ENCODE measurements around the gene ANO10.

The ANO10 gene

DNA sequence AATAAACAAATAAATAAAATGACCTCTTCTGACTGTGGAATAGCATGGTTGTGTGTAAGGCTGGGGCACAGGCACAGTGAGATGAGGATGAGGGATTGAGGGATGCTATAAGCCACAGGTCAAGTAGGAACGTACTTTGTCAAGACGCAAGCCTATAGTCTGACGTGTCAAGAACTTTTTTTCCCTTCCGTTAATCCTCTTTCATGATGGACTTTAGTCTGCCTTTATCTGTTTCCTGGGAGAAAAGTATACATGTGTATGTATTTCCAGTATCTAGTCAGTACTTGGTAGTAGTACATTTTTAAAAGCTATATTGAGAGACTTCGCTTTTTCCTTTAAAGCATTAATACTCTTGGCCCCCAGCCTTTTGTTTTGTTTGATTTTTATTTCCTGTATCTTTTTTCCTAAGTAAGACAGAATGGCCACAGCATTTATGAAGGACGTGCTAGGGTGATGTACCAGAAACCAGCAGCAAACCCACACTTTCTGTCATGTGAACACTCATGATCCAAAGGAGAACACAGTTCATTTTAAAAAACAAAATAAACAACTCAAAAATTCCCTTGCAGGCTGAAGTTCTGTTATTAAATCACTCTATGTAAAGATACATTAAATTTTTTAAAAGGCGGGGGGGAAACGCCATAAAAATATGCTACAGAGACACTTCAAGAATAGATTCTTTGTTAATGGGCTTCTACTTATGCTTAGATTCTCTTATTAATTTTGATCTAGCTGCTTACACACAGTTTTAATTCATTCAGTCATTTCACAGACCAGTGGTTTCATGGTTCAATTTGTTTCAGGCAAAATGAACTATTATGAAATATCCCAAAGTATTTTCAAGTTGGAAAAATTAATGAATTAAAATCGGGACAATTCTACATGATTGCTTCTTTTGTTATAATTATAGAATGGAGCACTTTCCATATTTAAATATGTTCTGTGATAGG is 220.8 kb downstream of the ANO10 start:
- TF ChIP-seq TCF12 (IDR thresholded peaks at IDR 0.05; ENCODE audit: low read depth) (no peak), FOXM1 (IDR thresholded peaks at IDR 0.05; ENCODE audit: borderline replicate concordance, low read depth) (no peak), CEBPB (IDR thresholded peaks at IDR 0.05) (no peak), EP300 (IDR thresholded peaks at IDR 0.05; ENCODE audit: borderline replicate concordance) (no peak), USF1 (IDR thresholded peaks at IDR 0.05) (no peak), EGR1 (IDR thresholded peaks at IDR 0.05) (no peak), TEAD4 (IDR thresholded peaks at IDR 0.05) (no peak), ZBTB7A (IDR thresholded peaks at IDR 0.05; ENCODE audit: low read depth) (no peak)

DNA sequence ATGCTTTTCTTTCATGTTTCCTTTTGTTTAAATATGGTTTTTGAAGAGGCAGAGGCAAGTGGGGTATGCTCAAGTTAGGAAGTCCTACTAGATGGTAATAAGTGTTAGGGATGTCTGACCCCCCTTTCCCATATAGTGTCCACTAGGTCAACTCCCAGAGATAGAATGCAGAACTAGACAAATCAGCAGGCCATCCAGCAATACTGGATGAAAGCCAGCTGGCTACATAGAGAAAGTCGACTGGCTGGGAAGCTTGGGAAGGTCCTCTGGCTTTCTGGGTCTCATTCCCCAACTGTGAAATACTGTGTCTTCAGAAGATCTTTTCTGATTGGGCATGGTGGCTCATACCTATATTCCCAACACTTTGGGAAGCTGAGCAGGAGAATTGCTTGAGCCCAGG is 221.6 kb downstream of the ANO10 start:
- TF ChIP-seq EP300 (IDR thresholded peaks at IDR 0.05; ENCODE audit: borderline replicate concordance) = no peak
- TF ChIP-seq CREB1 (IDR thresholded peaks at IDR 0.05; ENCODE audit: low read depth) = no peak
- no peak for TF ChIP-seq TCF12 (IDR thresholded peaks at IDR 0.05; ENCODE audit: low read depth)
- no peak for TF ChIP-seq YY1 (IDR thresholded peaks at IDR 0.05; ENCODE audit: low read depth)
- no peak for TF ChIP-seq EGR1 (IDR thresholded peaks at IDR 0.05)
- TF ChIP-seq TEAD4 (IDR thresholded peaks at IDR 0.05) = no peak
- no peak for TF ChIP-seq CEBPB (IDR thresholded peaks at IDR 0.05)
- TF ChIP-seq REST (IDR thresholded peaks at IDR 0.05; ENCODE audit: low read depth) = no peak

DNA sequence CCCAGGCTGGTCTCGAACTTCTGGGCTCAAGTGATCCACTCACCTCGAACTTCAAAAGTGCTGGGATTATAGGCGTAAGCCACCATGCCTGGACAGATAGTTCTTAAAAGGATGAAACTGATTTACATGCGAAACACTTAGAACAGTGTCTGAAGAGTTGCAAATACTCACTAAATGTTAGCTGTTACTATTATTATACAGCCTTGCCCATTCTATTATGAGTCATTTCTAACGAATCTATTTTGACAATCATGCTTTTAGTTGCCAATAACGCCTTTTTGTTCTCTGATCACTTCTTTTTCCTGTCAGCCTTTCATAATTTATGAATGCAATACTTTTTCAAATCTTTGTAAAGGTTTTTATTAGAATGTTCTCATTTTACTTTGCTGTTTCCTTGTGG is 222.8 kb downstream of the ANO10 start:
- TF ChIP-seq MAX (IDR thresholded peaks at IDR 0.05) = no peak
- no peak for TF ChIP-seq CEBPB (IDR thresholded peaks at IDR 0.05)
- TF ChIP-seq REST (IDR thresholded peaks at IDR 0.05; ENCODE audit: low read depth) = no peak
- TF ChIP-seq TAF1 (IDR thresholded peaks at IDR 0.05; ENCODE audit: low read depth) = no peak
- TF ChIP-seq USF1 (IDR thresholded peaks at IDR 0.05) = no peak
- TF ChIP-seq EGR1 (IDR thresholded peaks at IDR 0.05) = no peak

GRCh38 chr3:43394041-43394554 is 227.7 kb downstream of the ANO10 start:
- TF ChIP-seq FOXM1 (IDR thresholded peaks at IDR 0.05; ENCODE audit: borderline replicate concordance, low read depth) (no peak), TAF1 (IDR thresholded peaks at IDR 0.05; ENCODE audit: low read depth) (no peak), MAX (IDR thresholded peaks at IDR 0.05) (no peak), EGR1 (IDR thresholded peaks at IDR 0.05) (no peak), TCF12 (IDR thresholded peaks at IDR 0.05; ENCODE audit: low read depth) (no peak)

- TF ChIP-seq ZBTB7A (IDR thresholded peaks at IDR 0.05; ENCODE audit: low read depth) (no peak), REST (IDR thresholded peaks at IDR 0.05; ENCODE audit: low read depth) (no peak), EGR1 (IDR thresholded peaks at IDR 0.05) (no peak), RAD21 (IDR thresholded peaks at IDR 0.05; ENCODE audit: low read depth) (no peak), YY1 (IDR thresholded peaks at IDR 0.05; ENCODE audit: low read depth) (no peak), MAX (IDR thresholded peaks at IDR 0.05) (no peak), TCF12 (IDR thresholded peaks at IDR 0.05; ENCODE audit: low read depth) (no peak), EP300 (IDR thresholded peaks at IDR 0.05; ENCODE audit: borderline replicate concordance) (no peak), CEBPB (IDR thresholded peaks at IDR 0.05) (no peak), TEAD4 (IDR thresholded peaks at IDR 0.05) (no peak), NFIC (IDR thresholded peaks at IDR 0.05) (no peak), TAF1 (IDR thresholded peaks at IDR 0.05; ENCODE audit: low read depth) (no peak), USF1 (IDR thresholded peaks at IDR 0.05) (no peak), FOXM1 (IDR thresholded peaks at IDR 0.05; ENCODE audit: borderline replicate concordance, low read depth) (no peak), CREB1 (IDR thresholded peaks at IDR 0.05; ENCODE audit: low read depth) (no peak)
These were observed 230.2 kb downstream of the ANO10 start for GRCh38 chr3:43391621-43392020.
